Thymus (tissue), 11 donors: ENCODE results near the gene SLC10A3. TPM values are rescaled to one million over a fixed set of nuclear protein-coding genes. Genes with fewer than 3 reads are reported as not detected.
"Not testable (repeated sequence)": the region's sequence is repeated elsewhere in the genome, so short reads cannot be mapped to it uniquely, and the experiment has no call there.

Experiments
- DNase-seq, 9 donors: peaks; one replicate each; pipeline ENCODE4 v3.0.0-alpha.2; 2013; ENCODE audit warnings: low spot score in 9 of 9, low read depth in 6 of 9, missing footprints in 1 of 9
- H3K27ac ChIP-seq, 2 donors: one replicate each; pipeline ENCODE4 v1.5.1; 2013; ENCODE audit warnings: control low read depth in 1 of 2, low read depth in 1 of 2, low read length in 1 of 2, mild to moderate bottlenecking in 1 of 2, moderate library complexity in 1 of 2
- H3K27me3 ChIP-seq, 2 donors: one replicate each; pipeline ENCODE4 v1.5.1; 2013; ENCODE audit warnings: low read length in 1 of 2; ENCODE audit not compliant: control insufficient read depth in 2 of 2, insufficient read depth in 1 of 2
- H3K36me3 ChIP-seq, 2 donors: one replicate each; pipeline ENCODE4 v1.5.1; 2013; ENCODE audit warnings: low read length in 1 of 2, mild to moderate bottlenecking in 1 of 2, moderate library complexity in 1 of 2; ENCODE audit not compliant: control insufficient read depth in 2 of 2, insufficient read depth in 2 of 2
- H3K4me1 ChIP-seq, 2 donors: one replicate each; pipeline ENCODE4 v1.5.1; 2013; ENCODE audit warnings: low read length in 2 of 2; ENCODE audit not compliant: control insufficient read depth in 2 of 2, insufficient read depth in 2 of 2
- H3K4me3 ChIP-seq, 2 donors: one replicate each; pipeline ENCODE4 v1.5.1; 2013; ENCODE audit warnings: low read length in 2 of 2, control low read depth in 1 of 2, mild to moderate bottlenecking in 1 of 2
- H3K9me3 ChIP-seq, 2 donors: one replicate each; pipeline ENCODE4 v1.5.1; 2013; ENCODE audit warnings: low read length in 1 of 2, mild to moderate bottlenecking in 1 of 2; ENCODE audit not compliant: control insufficient read depth in 2 of 2, insufficient read depth in 1 of 2
- WGBS: extraction: QIAGEN DNeasy Blood & Tissue Kit; methylation state at CpG from one replicate; pipeline ENCODE4 v1.1.7; 2013; 5-methylcytosine and 5-hydroxymethylcytosine counted together
- polyA plus RNA-seq: library from polyadenylated mRNA; stranded (reverse); fragments of 200-250 nt; gene quantifications from one replicate; pipeline ENCODE4 v1.2.3, GENCODE V29; 2013
- total RNA-seq: library from RNA; stranded (reverse); fragments of 120-200 nt; gene quantifications from one replicate; pipeline ENCODE4 v1.2.4, GENCODE V29; 2013
- donor health status: healthy.

The SLC10A3 gene
- total and polyA plus RNA-seq, 2 donors, result 6.1 to 21.6 TPM

GRCh38 chrX:154505734-154506133 lies 15.3 kb upstream of the SLC10A3 start:
- Histone ChIP-seq H3K27me3 (no peaks in the 10 kb centered on the region), H3K36me3 (peaks cover 19 to 31% of the 10 kb centered on the region in 2 donors), H3K4me1 (no peaks in the 10 kb centered on the region), H3K4me3 (no peak overlapping the region), H3K9me3 (peaks cover 0 to 12% of the 10 kb centered on the region in 2 donors), H3K27ac (no peak overlapping the region)
- DNase-seq, result no peak
- WGBS, result 94% methylated on average over 12 of the region's 12 CpGs

GRCh38 chrX:154502989-154503388 lies 12.6 kb upstream of the SLC10A3 start:
- over 99% methylated on average over 3 of the region's 3 CpGs for WGBS
- Histone ChIP-seq H3K4me3 (no peak overlapping the region), H3K36me3 (peaks cover 13 to 19% of the 10 kb centered on the region in 2 donors), H3K9me3 (peaks cover 0 to 6% of the 10 kb centered on the region in 2 donors), H3K27me3 (no peaks in the 10 kb centered on the region), H3K4me1 (no peaks in the 10 kb centered on the region), H3K27ac (no peak overlapping the region)
- DNase-seq, result no peak

- Histone ChIP-seq H3K27me3 (no peaks in the 10 kb centered on the region), H3K4me1 (no peaks in the 10 kb centered on the region), H3K9me3 (peaks cover 0 to 6% of the 10 kb centered on the region in 2 donors), H3K27ac (no peak overlapping the region), H3K36me3 (peaks cover 8 to 15% of the 10 kb centered on the region in 2 donors), H3K4me3 (no peak overlapping the region)
- 83% methylated on average over 8 of the region's 8 CpGs for WGBS
- DNase-seq, result no peak
Measured at GRCh38 chrX:154502098-154502497, 11.7 kb upstream of the SLC10A3 start.

- H3K4me3 ChIP-seq, H3K27me3 ChIP-seq, H3K27ac ChIP-seq, H3K9me3 ChIP-seq, DNase-seq, H3K36me3 ChIP-seq, H3K4me1 ChIP-seq: not testable (repeated sequence)
- WGBS, result 94% methylated on average over 7 of the region's 7 CpGs
Measured at GRCh38 chrX:154501423-154501822, 11.0 kb upstream of the SLC10A3 start.

- H3K27ac ChIP-seq, H3K4me1 ChIP-seq, H3K36me3 ChIP-seq, DNase-seq, H3K27me3 ChIP-seq, H3K9me3 ChIP-seq, H3K4me3 ChIP-seq: not testable (repeated sequence)
- 86% methylated on average over 4 of the region's 4 CpGs for WGBS
Measured at GRCh38 chrX:154496591-154497137, 6.2 kb upstream of the SLC10A3 start.

- Histone ChIP-seq H3K4me1 (peaks cover 0 to 6% of the 10 kb centered on the region in 2 donors), H3K27me3 (no peaks in the 10 kb centered on the region), H3K4me3 (no peak overlapping the region), H3K36me3 (no peaks in the 10 kb centered on the region), H3K27ac (no peak overlapping the region), H3K9me3 (no peaks in the 10 kb centered on the region)
- WGBS, result 63% methylated on average over 6 of the region's 6 CpGs
- no peak for DNase-seq
Measured at GRCh38 chrX:154495472-154495922, 5.1 kb upstream of the SLC10A3 start.

- H3K4me1 ChIP-seq, result peaks cover 0 to 9% of the 10 kb centered on the region in 2 donors
- WGBS, result 93% methylated on average over 3 of the region's 3 CpGs
- H3K36me3 ChIP-seq, result no peaks in the 10 kb centered on the region
- no peaks in the 10 kb centered on the region for H3K27me3 ChIP-seq
- no peak overlapping the region for H3K4me3 ChIP-seq
- H3K9me3 ChIP-seq, result no peaks in the 10 kb centered on the region
- no peak overlapping the region for H3K27ac ChIP-seq
- no peak for DNase-seq
Measured at GRCh38 chrX:154494715-154495114, 4.3 kb upstream of the SLC10A3 start.

- peaks cover 0 to 18% of the 10 kb centered on the region in 2 donors for H3K9me3 ChIP-seq
- H3K4me3 ChIP-seq, result peak overlapping the region; percentile 57 to 67
- peaks cover 4 to 12% of the 10 kb centered on the region in 2 donors for H3K36me3 ChIP-seq
- peak overlapping the region; percentile 32 to 94 for H3K27ac ChIP-seq
- no peaks in the 10 kb centered on the region for H3K27me3 ChIP-seq
- under 1% methylated on average over 19 of the region's 19 CpGs for WGBS
- peak in 1 of 9 donors; percentile 30 for DNase-seq
- peaks cover 8 to 27% of the 10 kb centered on the region in 2 donors for H3K4me1 ChIP-seq
Measured at GRCh38 chrX:154490021-154490413, 412 bp downstream of the SLC10A3 start.

- H3K27ac ChIP-seq, result peak overlapping the region in 1 of 2 donors; percentile 18
- no peaks in the 10 kb centered on the region for H3K27me3 ChIP-seq
- H3K4me1 ChIP-seq, result peaks cover 8 to 28% of the 10 kb centered on the region in 2 donors
- peaks cover 11 to 21% of the 10 kb centered on the region in 2 donors for H3K36me3 ChIP-seq
- 99% methylated on average over 4 of the region's 4 CpGs for WGBS
- peaks cover 0 to 18% of the 10 kb centered on the region in 2 donors for H3K9me3 ChIP-seq
- H3K4me3 ChIP-seq, result peak overlapping the region in 1 of 2 donors; percentile 67
- no peak for DNase-seq
Measured at GRCh38 chrX:154489182-154489581, 1.2 kb downstream of the SLC10A3 start.
